Inferior parietal cortex (tissue), 1 donor: ENCODE measurements around the gene ZFP36L2.

Experiments
- DNase-seq: peaks from one replicate; pipeline ENCODE4 v3.0.0-alpha.2; 2016; ENCODE audit errors: extremely low spot score

ZFP36L2 gene

DNA sequence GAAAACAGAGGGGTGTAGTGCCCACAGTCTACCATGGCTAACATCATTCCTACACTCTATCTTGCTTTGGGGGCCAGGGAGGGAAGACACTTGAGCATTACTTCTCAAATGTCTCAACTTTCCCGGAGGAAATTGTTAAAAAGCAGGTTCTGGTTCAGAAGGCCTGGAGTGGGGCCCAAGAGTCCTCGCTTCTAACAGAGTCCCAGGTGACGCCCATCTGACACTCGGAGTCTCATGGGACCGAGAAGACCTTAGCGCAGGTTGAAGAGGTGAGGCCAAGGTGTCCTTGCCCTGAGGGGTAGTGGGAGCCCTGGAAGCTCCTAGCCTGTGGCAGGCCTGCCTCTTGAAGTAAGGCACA, 40.1 kb downstream of the ZFP36L2 start:
- DNase-seq: no peak

DNA sequence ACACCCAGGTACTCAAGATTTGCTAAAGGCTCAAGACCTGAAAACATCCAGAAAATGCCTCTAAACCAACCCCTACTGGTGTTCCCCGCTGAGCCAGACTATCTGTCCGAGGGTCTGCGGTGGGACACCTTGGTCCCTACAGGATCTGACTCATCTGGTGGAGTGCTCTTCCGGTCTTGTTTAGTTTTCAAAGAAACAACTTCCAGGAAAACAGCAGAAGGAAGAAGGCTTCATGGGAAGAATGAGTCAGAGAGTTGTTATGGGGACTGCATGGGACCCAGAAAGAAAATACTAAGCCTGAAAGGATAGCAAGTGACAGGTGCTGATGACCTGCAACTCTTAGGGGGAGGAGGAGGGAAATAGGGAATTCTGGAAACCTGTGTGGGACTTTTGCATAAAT, 41.3 kb downstream of the ZFP36L2 start:
- no peak for DNase-seq

DNA sequence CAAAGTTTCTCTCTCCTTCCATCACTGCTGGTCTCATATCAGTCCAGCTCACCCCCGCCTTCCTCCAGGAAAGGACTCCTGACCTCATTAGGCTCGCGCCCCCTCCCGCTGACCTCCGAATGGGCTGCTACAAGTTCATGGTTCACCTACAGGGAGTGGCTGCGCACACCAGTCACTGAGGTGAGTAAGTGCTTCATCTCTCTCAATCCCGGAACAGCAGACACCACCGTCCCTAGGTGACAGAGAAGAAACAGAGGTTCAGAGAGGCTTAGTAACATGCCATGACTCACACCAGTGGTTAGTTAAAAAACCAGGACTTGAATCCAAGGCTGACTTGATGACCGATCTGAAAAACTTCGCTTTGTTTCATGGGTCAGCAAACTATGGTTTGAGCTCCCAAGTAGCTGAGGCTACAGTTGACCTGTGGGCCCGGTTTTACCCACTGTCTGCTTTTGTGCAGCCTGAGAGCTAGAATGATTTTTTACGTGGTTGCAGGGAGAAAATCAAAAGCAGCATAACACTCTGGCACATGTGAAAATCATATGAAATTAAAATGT, 42.0 kb downstream of the ZFP36L2 start:
- DNase-seq: no peak

GRCh38 chr2:43183743-43184142, 42.7 kb downstream of the ZFP36L2 start:
- DNase-seq: no peak

DNA sequence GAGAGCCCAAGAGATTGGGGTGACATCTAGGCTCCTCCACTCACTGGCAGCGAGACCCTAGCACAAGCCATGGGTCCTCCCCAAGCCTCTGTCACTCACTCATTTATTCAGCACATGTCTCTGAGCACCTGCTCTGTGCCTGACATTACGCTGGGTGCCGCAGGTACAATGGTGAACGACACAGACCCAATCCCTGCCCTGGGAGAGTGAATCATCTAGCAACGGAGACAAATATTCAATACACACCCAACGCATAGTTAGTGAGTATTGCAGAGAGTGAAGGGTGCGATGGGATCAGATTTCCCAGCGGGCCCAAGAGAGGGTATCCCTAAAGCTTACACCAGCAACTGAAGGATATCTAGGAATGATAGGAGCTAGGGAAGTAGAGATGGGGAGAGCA, 45.5 kb downstream of the ZFP36L2 start:
- DNase-seq: no peak

GRCh38 chr2:43179942-43180341, 46.5 kb downstream of the ZFP36L2 start:
- DNase-seq: no peak

- peak; percentile 19 for DNase-seq
These were observed 47.5 kb downstream of the ZFP36L2 start for GRCh38 chr2:43178602-43179542.

DNA sequence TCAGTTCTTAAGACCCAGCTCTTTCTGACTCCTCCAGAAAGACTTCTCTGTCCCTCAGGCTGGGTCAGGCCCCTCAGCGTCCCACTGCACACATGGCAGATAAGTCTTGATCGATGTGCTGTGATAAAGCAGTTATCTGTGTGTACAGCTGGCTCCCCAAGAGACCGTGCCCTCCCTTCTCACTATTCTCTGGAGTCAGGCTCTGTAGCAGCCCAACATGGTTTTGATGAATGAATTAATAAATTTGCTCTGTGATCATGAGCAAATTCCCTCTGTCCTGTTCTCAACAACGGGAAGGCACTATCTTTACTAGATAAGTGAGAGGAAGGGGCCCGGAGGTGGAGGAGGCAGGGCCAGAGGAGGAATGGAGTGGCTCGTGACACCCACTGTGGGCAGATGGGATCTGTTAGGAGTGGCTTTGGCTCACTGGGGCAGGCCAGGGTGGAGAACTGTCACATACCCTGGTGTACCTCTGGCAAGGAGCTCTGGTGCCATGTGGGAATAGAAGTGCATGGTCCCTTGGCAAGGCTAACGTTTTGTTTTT, 48.3 kb downstream of the ZFP36L2 start:
- DNase-seq: no peak

GRCh38 chr2:43176449-43176848, 50.0 kb downstream of the ZFP36L2 start:
- DNase-seq: no peak

DNA sequence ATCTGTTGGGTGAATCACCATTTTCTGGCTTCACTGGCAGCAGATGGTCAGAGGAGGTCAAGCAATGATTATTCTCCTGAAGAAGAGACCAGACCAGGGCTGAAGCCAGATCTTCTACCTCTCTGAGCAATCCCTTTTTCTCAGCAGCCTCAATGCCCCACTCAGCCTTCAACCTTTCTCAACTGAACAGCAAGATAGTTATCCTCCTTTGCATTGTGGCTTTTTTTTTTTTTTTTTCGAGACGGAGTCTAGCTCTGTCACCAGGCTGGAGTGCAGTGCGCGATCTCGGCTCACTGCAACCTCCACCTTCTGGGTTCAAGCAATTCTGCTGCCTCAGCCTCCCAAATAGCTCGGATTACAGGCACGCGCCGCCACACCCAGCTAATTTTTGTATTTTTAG, 50.5 kb downstream of the ZFP36L2 start:
- DNase-seq: no peak

DNA sequence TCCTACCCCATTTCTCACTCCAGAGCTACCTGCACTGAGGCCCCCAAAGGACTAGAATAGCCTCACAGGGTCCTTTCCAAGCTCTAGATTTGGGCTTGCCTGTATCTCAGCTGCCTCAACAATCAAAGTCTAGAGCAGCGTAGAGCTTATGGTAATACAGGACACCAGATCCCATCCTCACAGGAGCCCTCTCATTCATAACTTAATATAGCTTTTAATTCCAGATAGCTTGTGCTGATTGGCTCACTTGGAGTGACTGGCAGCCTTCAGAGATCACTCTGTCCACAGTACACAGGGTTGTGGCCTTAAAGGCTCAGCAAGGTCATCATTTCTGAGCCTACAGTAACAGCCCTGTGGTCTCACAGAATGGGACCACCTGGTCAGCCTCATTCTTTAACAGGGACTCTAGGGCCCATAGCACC, 51.4 kb downstream of the ZFP36L2 start:
- no peak for DNase-seq

DNA sequence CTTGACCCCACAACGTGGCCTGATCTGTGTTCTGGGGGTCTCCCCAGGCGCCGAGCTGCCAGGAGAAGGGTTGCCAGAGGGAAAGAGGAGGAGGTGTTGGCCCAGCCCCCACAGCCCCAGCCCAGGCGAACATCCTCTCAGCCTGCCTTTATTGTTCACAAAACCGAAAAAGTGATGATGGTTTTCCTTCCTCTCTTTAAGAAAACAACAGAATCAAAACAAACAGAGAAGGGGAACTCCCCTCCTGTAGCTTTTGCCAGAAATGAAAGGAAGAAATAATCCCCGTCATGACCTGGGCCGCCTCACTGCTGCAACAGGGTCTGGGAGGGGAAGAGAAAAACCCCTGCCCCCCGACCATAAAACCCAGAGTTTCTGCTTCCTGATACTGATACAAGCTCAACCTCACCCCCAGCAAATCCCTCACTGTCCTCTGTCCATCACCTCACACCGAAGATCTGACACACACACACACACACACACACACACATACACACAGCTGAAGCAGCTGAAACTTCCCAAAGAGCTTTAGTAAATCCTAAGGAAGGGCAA, 52.0 kb downstream of the ZFP36L2 start:
- DNase-seq: no peak
